ENCODE measurements around the gene LIN52. TPM values are rescaled to one million over a fixed set of nuclear protein-coding genes. Genes with fewer than 3 reads are reported as not detected.

LIN52 gene
- total and polyA plus RNA-seq, 2 experiments from 2014 or later = 8.6 to 10.8 TPM

DNA sequence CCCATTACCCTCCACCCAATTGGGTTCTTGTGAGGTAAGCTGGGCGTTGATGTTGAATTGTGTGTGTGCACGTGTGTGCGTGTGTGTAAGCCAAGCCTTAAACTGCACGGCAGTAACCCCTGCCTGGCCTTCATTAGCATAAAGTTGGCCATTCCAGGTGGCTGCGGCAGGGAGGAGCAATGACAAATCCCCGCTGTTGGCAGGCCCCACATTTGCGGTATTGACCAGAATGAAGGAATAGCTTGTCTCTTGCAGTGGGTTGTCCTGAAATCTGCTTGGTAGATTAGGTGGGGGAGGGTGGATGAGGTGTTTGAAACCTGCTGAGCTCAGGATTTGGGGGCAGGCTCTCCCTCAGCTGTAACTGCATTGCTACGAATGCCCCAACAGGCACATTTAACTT is 161.8 kb downstream of the LIN52 start:
- Histone ChIP-seq H3K27ac (ENCODE audit: low read depth) (no peak overlapping the region), H3K4me1 (ENCODE audit: insufficient read depth) (peaks cover 39% of the 10 kb centered on the region), H2AFZ (no peak overlapping the region), H4K20me1 (replicated peaks; ENCODE audit: insufficient read depth) (0 out of 2 replicates have a peak, but pooled peaks cover 7% of the 10 kb centered on the region), H3K4me3 (no peak overlapping the region), H3K9me2 (ENCODE audit: insufficient read depth) (no peaks in the 10 kb centered on the region), H3K36me3 (ENCODE audit: insufficient read depth) (no peaks in the 10 kb centered on the region), H3K4me2 (no peak overlapping the region), H3K27me3 (ENCODE audit: insufficient read depth) (peaks cover 38% of the 10 kb centered on the region), H3K79me2 (replicated peaks; ENCODE audit: insufficient read depth) (no peaks in the 10 kb centered on the region), H3F3A (replicated peaks; ENCODE audit: low read depth) (peaks cover 14% of the 10 kb centered on the region; the same call in 1 of the 2 replicates)
- ATAC-seq (no peak), DNase-seq (ENCODE audit: low spot score) (no peak)
- TF ChIP-seq EZH2 (IDR thresholded peaks at IDR 0.05; ENCODE audit: low read depth, unreplicated experiment) = no peak
- TF ChIP-seq, protein P1, sequence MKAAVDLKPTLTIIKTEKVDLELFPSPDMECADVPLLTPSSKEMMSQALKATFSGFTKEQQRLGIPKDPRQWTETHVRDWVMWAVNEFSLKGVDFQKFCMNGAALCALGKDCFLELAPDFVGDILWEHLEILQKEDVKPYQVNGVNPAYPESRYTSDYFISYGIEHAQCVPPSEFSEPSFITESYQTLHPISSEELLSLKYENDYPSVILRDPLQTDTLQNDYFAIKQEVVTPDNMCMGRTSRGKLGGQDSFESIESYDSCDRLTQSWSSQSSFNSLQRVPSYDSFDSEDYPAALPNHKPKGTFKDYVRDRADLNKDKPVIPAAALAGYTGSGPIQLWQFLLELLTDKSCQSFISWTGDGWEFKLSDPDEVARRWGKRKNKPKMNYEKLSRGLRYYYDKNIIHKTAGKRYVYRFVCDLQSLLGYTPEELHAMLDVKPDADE (IDR thresholded peaks at IDR 0.05) = no peak
- no peak for TF ChIP-seq CREB1 (CRISPR knock-in tag; IDR thresholded peaks at IDR 0.05; ENCODE audit: low read depth)
- peaks cover 56% of the 10 kb centered on the region for H3K27me3 Mint-ChIP-seq (ENCODE audit: insufficient read depth, low read depth, poor library complexity)
- H3K27ac Mint-ChIP-seq = no peak overlapping the region
- H3K9me3 Mint-ChIP-seq = peaks cover 7% of the 10 kb centered on the region
- peaks cover 54% of the 10 kb centered on the region for H3K4me1 Mint-ChIP-seq
- H3K4me3 Mint-ChIP-seq = no peak overlapping the region; the same call in 2 of the 3 replicates
- H3K36me3 Mint-ChIP-seq (ENCODE audit: low read depth) = peaks cover 1% of the 10 kb centered on the region; the same call in 1 of the 3 replicates

DNA sequence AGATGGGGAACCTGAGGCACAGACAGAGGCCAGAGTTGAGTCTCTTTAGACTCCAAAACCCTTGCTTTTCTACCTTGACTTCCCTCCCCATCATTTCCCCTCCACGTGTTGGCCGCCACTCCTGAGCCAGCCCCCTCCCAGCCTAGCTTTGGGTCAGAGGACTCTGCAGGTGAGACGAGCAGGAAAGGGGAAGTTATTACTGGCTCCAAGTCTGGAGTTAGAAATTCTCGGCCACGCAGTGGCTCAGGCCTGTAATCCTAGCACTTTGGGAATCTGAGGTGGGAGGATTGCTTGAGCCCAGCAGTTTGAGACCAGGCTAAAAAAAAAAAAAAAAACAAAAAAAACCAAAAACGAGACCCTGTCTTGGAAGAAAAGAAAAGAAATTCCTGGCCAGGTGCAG is 163.3 kb downstream of the LIN52 start:
- no peak overlapping the region for H3K27ac ChIP-seq (ENCODE audit: low read depth)
- TF ChIP-seq NANOG (IDR thresholded peaks at IDR 0.05; ENCODE audit: borderline replicate concordance) = no peak
- H3K27me3 ChIP-seq (ENCODE audit: insufficient read depth) = peaks cover 23% of the 10 kb centered on the region
- H3K9me2 ChIP-seq (ENCODE audit: insufficient read depth) = no peaks in the 10 kb centered on the region
- Mint-ChIP-seq H3K27ac (no peak overlapping the region), H3K4me3 (no peak overlapping the region), H3K36me3 (ENCODE audit: low read depth) (no peaks in the 10 kb centered on the region; the same call in 2 of the 3 replicates), H3K27me3 (ENCODE audit: insufficient read depth, low read depth, poor library complexity) (peaks cover 42% of the 10 kb centered on the region), H3K9me3 (no peaks in the 10 kb centered on the region; the same call in 2 of the 3 replicates), H3K4me1 (peaks cover 43% of the 10 kb centered on the region)
- H3K4me1 ChIP-seq (ENCODE audit: insufficient read depth) = peaks cover 26% of the 10 kb centered on the region
- no peak for ATAC-seq
- no peaks in the 10 kb centered on the region for H3K36me3 ChIP-seq (ENCODE audit: insufficient read depth)
- no peak for DNase-seq (ENCODE audit: low spot score)
- H3K4me2 ChIP-seq = no peak overlapping the region
- H2AFZ ChIP-seq = no peak overlapping the region
- no peak overlapping the region for H3K4me3 ChIP-seq
- H4K20me1 ChIP-seq (replicated peaks; ENCODE audit: insufficient read depth) = no peaks in the 10 kb centered on the region
- peaks cover 5% of the 10 kb centered on the region; the same call in 1 of the 2 replicates for H3F3A ChIP-seq (replicated peaks; ENCODE audit: low read depth)
- no peaks in the 10 kb centered on the region for H3K79me2 ChIP-seq (replicated peaks; ENCODE audit: insufficient read depth)

DNA sequence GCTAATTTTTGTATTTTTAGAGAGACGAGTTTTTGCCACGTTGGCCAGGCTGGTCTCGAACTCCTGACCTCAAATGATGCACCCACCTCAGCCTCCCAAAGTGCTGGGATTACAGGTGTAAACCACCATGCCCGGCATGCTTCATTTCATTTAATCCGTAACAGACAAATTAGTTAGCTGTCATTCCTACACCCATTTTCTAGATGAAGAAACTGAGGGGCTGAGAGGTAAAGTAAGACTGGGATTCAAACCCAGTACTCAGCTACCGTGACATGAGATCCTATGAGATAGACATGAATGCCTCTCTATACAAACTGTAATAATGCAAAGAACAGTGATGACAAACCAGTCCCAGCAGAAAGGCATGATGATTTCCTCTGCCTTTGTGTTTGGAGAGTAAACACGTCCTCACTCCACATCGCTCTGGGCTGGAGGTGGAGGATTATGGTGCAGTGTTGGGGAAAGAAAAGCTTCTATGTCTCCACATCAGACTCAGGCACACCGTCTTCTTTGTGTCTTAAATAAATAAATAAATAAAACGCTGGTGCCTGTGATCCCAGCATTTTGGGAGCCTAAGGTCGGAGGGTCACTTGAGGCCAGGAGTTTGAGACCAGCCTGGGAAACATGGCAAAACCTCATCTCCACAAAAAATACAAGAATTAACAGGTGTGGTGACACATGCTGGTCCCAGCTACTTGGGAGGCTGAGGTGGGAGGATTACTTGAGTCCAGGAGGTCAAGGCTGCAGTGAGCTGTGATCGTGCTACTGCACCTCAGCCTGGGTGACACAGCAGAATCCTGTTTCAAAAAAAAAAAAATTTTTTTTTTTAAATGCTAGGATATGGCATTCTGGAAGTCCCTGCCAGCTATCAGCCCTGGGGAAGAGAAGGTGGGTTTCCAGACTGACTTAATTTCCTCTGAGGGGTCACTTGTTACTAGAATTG is 164.9 kb downstream of the LIN52 start:
- H3K27ac Mint-ChIP-seq = no peak overlapping the region
- TF ChIP-seq JUNB (IDR thresholded peaks at IDR 0.05; ENCODE audit: unreplicated experiment) (no peak), ZNF331 (CRISPR knock-in tag; IDR thresholded peaks at IDR 0.05; ENCODE audit: low read depth) (no peak)
- TF ChIP-seq, protein P1 (IDR thresholded peaks at IDR 0.05) = no peak
- TF ChIP-seq, protein P2, sequence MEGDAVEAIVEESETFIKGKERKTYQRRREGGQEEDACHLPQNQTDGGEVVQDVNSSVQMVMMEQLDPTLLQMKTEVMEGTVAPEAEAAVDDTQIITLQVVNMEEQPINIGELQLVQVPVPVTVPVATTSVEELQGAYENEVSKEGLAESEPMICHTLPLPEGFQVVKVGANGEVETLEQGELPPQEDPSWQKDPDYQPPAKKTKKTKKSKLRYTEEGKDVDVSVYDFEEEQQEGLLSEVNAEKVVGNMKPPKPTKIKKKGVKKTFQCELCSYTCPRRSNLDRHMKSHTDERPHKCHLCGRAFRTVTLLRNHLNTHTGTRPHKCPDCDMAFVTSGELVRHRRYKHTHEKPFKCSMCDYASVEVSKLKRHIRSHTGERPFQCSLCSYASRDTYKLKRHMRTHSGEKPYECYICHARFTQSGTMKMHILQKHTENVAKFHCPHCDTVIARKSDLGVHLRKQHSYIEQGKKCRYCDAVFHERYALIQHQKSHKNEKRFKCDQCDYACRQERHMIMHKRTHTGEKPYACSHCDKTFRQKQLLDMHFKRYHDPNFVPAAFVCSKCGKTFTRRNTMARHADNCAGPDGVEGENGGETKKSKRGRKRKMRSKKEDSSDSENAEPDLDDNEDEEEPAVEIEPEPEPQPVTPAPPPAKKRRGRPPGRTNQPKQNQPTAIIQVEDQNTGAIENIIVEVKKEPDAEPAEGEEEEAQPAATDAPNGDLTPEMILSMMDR (conservative IDR thresholded peaks at IDR 0.05; ENCODE audit: low read depth in 2 of 2) = no peak

More for the DNA sequence above, 164.9 kb downstream of the LIN52 start:
- Mint-ChIP-seq H3K4me1 (peaks cover 28% of the 10 kb centered on the region), H3K36me3 (ENCODE audit: low read depth) (no peaks in the 10 kb centered on the region; the same call in 2 of the 3 replicates), H3K9me3 (no peaks in the 10 kb centered on the region; the same call in 2 of the 3 replicates), H3K27me3 (ENCODE audit: insufficient read depth, low read depth, poor library complexity) (peaks cover 25% of the 10 kb centered on the region), H3K4me3 (no peak overlapping the region)
- no peaks in the 10 kb centered on the region for H3K9me2 ChIP-seq (ENCODE audit: insufficient read depth)
- no peak overlapping the region for H3K4me3 ChIP-seq
- DNase-seq (ENCODE audit: low spot score) (no peak), ATAC-seq (no peak)
- no peaks in the 10 kb centered on the region for H3F3A ChIP-seq (replicated peaks; ENCODE audit: low read depth)
- H3K36me3 ChIP-seq (ENCODE audit: insufficient read depth) = no peaks in the 10 kb centered on the region
- H3K27ac ChIP-seq (ENCODE audit: low read depth) = no peak overlapping the region
- no peaks in the 10 kb centered on the region for H3K79me2 ChIP-seq (replicated peaks; ENCODE audit: insufficient read depth)
- H3K27me3 ChIP-seq (ENCODE audit: insufficient read depth) = 0 out of 2 replicates have a peak, but pooled peaks cover 6% of the 10 kb centered on the region
- peaks cover 9% of the 10 kb centered on the region for H3K4me1 ChIP-seq (ENCODE audit: insufficient read depth)
- H3K4me2 ChIP-seq = no peak overlapping the region
- H2AFZ ChIP-seq = no peak overlapping the region
- H4K20me1 ChIP-seq (replicated peaks; ENCODE audit: insufficient read depth) = no peaks in the 10 kb centered on the region

All from GM23338 (cell line).